Measurements from ENCODE around the gene SCART1. TPM values are rescaled to one million over a fixed set of nuclear protein-coding genes. Genes with fewer than 3 reads are reported as not detected.

The SCART1 gene
- total and polyA plus RNA-seq, 3 donors from 2014 or later = 1.6 to 13.1 (median 11.6) TPM

- H3K36me3 ChIP-seq (ENCODE audit: low read depth, missing control alignments) = no peaks in the 10 kb centered on the region
- no peak for DNase-seq
- no peaks in the 10 kb centered on the region for H3K27me3 ChIP-seq
- WGBS, 2 donors = 93 to 96% methylated on average over 10 to 17 of the region's 17 CpGs
- H3K9me3 ChIP-seq = no peaks in the 10 kb centered on the region
- H3K4me3 ChIP-seq = no peak overlapping the region
- no peak for TF ChIP-seq POLR2A (IDR thresholded peaks at IDR 0.05)
- intact Hi-C loops (cut with DNase I; ENCODE audit: low total_unique reads) = loop anchor here (10.0 kb wide), 1 partner anchor 155 kb away; no protein-coding TSS in a partner anchor
- no peaks in the 10 kb centered on the region for H3K4me1 ChIP-seq
- no peak overlapping the region for H3K27ac ChIP-seq
Observed at GRCh38 chr10:133420028-133420427, 33.7 kb upstream of the SCART1 start.

GRCh38 chr10:133420579-133420978 is 33.2 kb upstream of the SCART1 start:
- no peak overlapping the region for H3K27ac ChIP-seq
- intact Hi-C loops (cut with DNase I; ENCODE audit: low total_unique reads) = loop anchor here (10.0 kb wide), 1 partner anchor 154 kb away; no protein-coding TSS in a partner anchor
- H3K4me1 ChIP-seq = no peaks in the 10 kb centered on the region
- 89 to 100% methylated on average over 1 to 6 of the region's 6 CpGs for WGBS, 2 donors
- no peak for TF ChIP-seq CTCF (IDR thresholded peaks at IDR 0.05)
- TF ChIP-seq POLR2A (IDR thresholded peaks at IDR 0.05) = no peak
- no peaks in the 10 kb centered on the region for H3K27me3 ChIP-seq
- H3K36me3 ChIP-seq (ENCODE audit: low read depth, missing control alignments) = no peaks in the 10 kb centered on the region
- H3K4me3 ChIP-seq = no peak overlapping the region
- H3K9me3 ChIP-seq = no peaks in the 10 kb centered on the region
- DNase-seq = no peak

- 75 to 90% methylated on average over 7 to 13 of the region's 17 CpGs for WGBS, 2 donors
- Histone ChIP-seq H3K27me3 (no peaks in the 10 kb centered on the region), H3K9me3 (no peaks in the 10 kb centered on the region), H3K4me3 (no peak overlapping the region), H3K27ac (no peak overlapping the region), H3K4me1 (no peaks in the 10 kb centered on the region), H3K36me3 (ENCODE audit: low read depth, missing control alignments) (no peaks in the 10 kb centered on the region)
- TF ChIP-seq CTCF (IDR thresholded peaks at IDR 0.05) (no peak), POLR2A (IDR thresholded peaks at IDR 0.05) (no peak)
- no peak for DNase-seq
- intact Hi-C loops (cut with DNase I; ENCODE audit: low total_unique reads) = loop anchor here (10.0 kb wide), 1 partner anchor 153 kb away; no protein-coding TSS in a partner anchor
Observed at GRCh38 chr10:133421336-133422222, 32.2 kb upstream of the SCART1 start.

- H3K4me3 ChIP-seq = no peak overlapping the region
- H3K27ac ChIP-seq = no peak overlapping the region
- no peaks in the 10 kb centered on the region for H3K36me3 ChIP-seq (ENCODE audit: low read depth, missing control alignments)
- H3K4me1 ChIP-seq = no peaks in the 10 kb centered on the region
- intact Hi-C loops (cut with DNase I; ENCODE audit: low total_unique reads) = loop anchor here (10.0 kb wide), 1 partner anchor 152 kb away; no protein-coding TSS in a partner anchor
- WGBS, 2 donors = 60 to 69% methylated on average over 12 to 16 of the region's 16 CpGs
- no peaks in the 10 kb centered on the region for H3K27me3 ChIP-seq
- H3K9me3 ChIP-seq = no peaks in the 10 kb centered on the region
- no peak for DNase-seq
- no peak for TF ChIP-seq CTCF (IDR thresholded peaks at IDR 0.05)
- no peak for TF ChIP-seq POLR2A (IDR thresholded peaks at IDR 0.05)
Observed at GRCh38 chr10:133422223-133422806, 31.4 kb upstream of the SCART1 start.
